HG03159 (cell line): ENCODE data around the gene ERFE.
"Not testable (repeated sequence)": the region's sequence is repeated elsewhere in the genome, so short reads cannot be mapped to it uniquely, and the experiment has no call there.

Experiments used
- ATAC-seq: cut with Tn5 transposase; IDR thresholded peaks from one replicate; pipeline ENCODE4 v1.9.1; 2021; ENCODE audit warnings: mild to moderate bottlenecking, moderate library complexity; ENCODE audit not compliant: unreplicated experiment

Gene ERFE, protein sequence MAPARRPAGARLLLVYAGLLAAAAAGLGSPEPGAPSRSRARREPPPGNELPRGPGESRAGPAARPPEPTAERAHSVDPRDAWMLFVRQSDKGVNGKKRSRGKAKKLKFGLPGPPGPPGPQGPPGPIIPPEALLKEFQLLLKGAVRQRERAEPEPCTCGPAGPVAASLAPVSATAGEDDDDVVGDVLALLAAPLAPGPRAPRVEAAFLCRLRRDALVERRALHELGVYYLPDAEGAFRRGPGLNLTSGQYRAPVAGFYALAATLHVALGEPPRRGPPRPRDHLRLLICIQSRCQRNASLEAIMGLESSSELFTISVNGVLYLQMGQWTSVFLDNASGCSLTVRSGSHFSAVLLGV

GRCh38 chr2:238158509-238159070 lies at the start of gene ERFE:
TSS of gene ERFE (plus strand) at chr2:238158970. CDS start at chr2:238159008, 38 bp downstream.
- peak; percentile 49 for ATAC-seq

DNA sequence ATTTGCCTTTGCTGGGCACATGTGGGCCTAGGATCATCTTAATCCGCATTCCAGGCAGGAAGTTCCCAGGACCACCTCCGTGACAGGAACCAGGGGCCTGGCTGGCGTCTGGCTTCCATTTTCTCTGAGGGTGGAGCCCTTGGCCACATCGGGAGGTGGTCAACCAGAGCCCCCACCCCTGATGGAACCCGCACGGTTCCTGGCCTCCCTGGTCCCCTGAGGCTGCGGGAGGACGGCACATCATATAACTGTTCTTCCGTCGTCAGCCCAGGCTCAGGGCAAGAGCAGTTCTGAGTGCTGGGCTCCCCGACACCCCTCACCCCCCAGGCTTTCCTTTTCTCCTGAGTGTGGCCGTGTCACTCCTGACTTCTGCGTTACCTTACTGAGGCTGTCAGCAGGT lies 45.2 kb upstream of the ERFE start:
- ATAC-seq, result no peak

DNA sequence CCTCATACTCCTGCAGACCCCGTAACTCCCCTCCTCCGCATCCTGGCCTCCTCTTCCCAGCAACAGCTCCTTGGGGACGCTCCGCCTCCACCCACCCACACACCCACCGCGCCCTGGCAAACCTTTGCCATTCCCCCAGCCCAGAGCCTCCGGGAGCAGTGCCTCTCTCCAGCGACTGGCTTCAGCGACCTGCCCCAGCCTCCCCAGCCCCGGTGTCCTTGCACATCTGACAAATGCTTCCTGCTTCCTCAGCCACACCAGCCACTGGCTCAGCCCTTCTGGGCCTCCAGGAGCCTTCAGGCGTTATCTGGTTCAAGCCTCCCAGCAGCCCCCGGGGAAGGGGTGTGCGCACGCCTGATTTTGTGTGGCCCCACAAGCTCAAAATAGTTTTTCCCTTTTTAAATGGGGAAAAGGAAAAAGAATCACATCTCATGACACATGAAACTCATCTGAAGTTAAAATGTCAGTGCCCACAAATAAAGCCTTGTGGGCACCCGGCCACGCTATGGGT lies 44.4 kb upstream of the ERFE start:
- no peak for ATAC-seq

GRCh38 chr2:238114851-238115660 lies 43.7 kb upstream of the ERFE start:
- no peak for ATAC-seq

DNA sequence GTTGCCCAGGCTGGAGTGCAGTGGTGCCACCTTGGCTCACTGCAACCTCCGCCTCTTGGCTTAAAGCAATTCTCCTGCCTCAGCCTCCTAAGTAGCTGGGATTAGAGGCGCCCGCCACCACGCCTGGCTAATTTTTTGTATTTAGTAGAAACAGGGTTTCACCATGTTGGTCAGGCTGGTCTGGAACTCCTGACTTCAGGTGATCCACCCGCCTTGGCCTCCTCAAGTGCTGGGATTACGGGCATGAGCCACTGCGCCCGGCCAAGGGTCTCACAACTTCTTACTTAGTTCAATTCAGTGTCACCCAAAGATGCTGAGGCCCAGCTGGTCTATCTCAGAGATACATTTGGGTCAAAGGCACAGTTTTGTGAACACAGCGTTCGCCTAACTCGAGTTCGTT lies 43.1 kb upstream of the ERFE start:
- ATAC-seq, result not testable (repeated sequence)

DNA sequence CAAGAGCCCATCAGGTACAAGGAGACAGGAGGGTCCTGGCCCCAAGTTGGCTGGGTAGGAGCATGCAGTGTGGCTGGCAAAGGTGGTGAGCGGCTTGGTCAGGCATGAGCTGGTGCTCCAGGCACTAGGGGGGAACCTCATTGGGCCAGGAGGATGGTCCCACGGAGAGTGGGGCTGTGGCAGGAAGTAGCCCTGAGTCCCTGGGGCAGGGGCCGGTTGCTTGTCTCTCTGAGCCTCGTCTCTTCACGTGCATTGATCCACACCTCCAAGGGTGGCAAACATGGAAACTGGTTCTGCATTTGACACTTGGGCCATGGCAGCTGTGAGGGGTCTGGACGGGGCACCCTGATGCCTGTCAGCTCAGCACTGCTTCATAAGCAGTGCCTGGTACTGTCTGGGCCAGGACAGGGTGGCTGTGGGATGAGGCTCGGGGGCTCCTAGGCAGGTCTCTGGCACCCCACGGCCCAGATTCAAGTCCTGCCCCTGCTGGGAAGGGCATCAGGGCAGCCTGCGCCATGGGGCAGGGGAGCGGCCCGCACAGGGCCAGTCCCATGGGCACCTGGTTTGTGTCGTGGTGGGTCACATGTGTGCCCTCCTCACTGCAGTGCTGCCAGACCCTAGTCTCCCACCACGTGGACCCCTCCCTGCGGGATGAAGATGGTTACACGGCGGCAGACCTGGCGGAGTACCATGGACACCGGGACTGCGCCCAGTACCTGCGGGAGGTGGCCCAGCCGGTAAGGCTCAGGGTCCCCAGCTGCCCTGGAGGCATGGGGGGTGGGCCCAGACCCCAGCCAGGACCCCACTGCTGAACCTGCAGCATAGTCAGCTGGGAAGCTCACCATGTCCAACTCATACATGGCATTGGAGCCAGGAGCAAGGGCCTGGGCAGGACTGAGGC lies 42.2 kb upstream of the ERFE start:
- no peak for ATAC-seq

DNA sequence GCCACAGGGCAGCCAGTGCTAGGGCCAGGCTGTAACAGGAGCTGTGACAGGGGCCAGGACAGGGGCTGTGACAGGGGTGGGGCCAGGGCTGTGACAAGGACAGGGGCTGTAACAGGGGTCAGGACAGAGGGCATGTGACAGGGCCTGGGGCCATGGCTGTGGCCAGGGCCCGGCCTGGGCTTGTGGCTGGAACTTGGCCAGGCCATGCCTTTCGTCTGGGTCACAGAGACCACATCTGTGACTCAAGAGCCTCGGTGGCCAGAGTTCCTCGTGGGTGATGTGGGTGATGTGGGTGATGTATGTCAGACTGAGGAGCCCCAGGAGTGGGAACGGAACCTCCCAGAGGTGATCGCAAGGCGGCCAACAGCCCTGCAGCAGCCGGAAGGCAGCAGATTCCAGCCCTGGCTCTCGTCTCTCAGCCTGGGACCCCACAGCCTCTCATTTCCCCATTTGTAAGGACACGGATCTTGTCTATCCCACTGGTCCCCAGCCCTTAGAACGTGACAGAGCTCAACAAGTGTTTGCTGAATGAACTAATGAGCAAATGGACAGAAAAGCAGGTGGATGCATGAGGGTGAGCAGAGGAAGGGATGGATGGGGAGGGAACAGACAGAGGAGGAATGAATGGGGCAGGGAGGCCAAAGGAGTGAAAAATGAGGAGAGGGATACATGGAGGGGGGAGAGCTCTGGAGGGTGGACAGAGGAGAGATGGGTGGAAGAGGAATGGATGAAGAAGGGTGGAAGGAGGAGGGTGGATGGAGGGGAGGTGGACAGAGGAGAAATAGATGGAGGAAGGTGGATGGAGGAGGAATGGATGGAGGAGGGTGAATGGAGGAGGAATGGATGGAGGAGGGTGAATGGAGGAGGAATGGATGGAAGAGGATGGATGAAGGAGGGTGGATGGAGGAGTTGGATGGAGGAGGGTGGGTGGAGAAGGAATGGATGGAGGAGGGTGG lies 41.3 kb upstream of the ERFE start:
- no peak for ATAC-seq

- ATAC-seq, result no peak
Observed at GRCh38 chr2:238119756-238120462, 38.9 kb upstream of the ERFE start.

DNA sequence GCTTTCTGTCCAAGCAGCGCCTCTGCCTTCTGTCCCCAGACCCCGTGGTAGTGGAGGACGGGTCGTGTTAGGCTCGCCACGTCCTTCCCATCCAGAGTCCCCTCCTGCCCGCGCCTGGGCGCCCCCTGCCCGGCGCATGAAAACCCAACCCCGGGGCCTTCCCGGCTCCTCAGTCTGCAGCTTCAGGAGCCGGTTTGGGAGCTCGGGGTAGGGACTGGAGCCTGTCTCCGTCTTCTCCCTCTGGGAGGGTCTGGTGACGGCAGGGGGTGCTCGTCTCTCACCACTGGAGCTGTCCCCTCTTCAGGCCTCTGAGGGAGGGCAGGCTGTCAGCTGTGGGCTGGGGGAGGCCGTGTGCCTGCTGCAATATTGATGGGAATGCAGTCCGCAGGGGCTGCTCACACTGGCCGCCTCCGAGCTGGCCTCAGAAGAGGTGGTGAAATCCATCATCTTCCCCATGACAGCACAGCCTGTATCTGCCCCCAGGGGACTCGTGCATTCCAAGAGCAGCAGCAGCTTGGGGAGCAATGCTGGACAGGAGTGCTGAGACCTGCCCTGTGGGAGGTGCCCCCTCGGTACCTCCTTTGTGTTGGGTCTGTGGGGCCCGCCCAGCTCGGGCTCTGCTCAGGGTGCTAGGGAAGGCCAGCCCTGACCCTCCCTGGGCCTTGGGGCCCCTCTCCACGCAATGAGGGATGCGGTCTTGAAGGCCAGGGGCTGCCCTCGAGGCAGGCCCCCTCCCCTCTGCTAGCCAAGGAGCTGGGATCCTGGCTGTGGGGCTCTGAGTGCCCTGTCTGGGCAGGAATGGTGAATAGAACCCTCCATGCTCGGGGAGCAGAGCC lies 38.1 kb upstream of the ERFE start:
- no peak for ATAC-seq

GRCh38 chr2:238121511-238122286 lies 37.1 kb upstream of the ERFE start:
- ATAC-seq, result no peak

DNA sequence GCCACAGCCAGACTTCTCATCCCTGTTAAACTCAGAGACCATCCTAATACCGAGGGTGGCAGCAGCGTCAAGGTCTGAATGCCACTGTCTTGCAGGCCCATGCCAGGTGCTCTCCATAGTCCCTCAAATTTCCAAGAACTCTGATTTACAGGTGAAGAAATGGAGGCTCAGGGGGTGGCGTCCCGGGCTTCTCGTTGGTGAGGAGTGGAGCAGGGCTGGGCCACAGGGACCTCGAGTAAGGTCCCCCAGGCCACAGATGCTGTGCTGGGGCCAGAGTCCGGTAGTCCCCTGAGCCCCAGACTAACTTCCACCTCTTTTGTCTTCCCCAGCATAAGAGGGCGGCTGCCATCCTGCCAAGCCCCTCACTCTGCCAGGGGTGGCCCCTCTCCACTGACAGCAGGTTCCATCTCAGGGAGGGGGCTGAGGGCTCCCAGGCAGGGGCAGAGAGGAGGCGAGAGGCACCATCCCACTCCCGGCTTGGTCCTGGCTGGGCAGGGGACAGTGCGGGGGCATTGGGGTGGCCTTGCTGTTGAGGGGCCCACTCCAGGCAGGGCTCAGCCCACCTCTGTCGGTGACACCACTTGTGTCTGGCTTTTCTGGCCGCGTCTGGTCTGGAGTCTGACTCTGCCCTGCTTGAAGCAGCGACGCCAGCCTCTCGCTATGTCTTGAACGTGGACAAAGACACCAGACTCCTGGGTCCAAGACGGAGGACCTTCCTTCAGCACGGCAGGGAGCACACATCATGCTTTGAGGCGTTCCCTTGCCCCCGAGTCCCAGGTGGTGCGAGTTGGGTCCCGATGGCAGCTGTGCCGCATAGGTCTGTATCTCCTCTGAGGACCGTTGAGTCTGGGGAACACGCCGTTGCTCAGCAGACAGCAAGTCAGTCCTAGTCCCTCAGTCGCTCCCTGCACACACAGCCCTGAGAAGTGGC lies 36.2 kb upstream of the ERFE start:
- no peak for ATAC-seq

GRCh38 chr2:238123218-238123971 lies 35.4 kb upstream of the ERFE start:
- ATAC-seq, result no peak

GRCh38 chr2:238123991-238124470 lies 34.7 kb upstream of the ERFE start:
- no peak for ATAC-seq

GRCh38 chr2:238124488-238125126 lies 34.2 kb upstream of the ERFE start:
- ATAC-seq, result no peak
